Coronary artery (tissue), 2 donors: ENCODE measurements around the gene CMAS.
"Not testable (repeated sequence)": the region's sequence is repeated elsewhere in the genome, so short reads cannot be mapped to it uniquely, and the experiment has no call there.

ENCODE experiments used
- DNase-seq: peaks from one replicate; pipeline ENCODE4 v3.0.0-alpha.2; 2017; ENCODE audit warnings: low spot score
- H3K27ac ChIP-seq, 2 donors: fragments of 200-600 bp; sonication (generic); one replicate each; pipeline ENCODE4 v1.5.1; 2016 to 2019
- H3K4me3 ChIP-seq: fragments of 200-600 bp; sonication (generic); 2 replicates; pipeline ENCODE4 v1.5.1; 2016; ENCODE audit warnings: mild to moderate bottlenecking, moderate library complexity
- CTCF ChIP-seq: fragments of 200-600 bp; sonication (generic); IDR thresholded peaks from one replicate; pipeline ENCODE4 v1.5.1; 2019; ENCODE audit warnings: antibody characterized with exemption

The CMAS gene

GRCh38 chr12:22084852-22085251 is 38.8 kb downstream of the CMAS start:
- DNase-seq = no peak
- no peak overlapping the region for H3K4me3 ChIP-seq
- no peak for TF ChIP-seq CTCF
- no peak overlapping the region for H3K27ac ChIP-seq

DNA sequence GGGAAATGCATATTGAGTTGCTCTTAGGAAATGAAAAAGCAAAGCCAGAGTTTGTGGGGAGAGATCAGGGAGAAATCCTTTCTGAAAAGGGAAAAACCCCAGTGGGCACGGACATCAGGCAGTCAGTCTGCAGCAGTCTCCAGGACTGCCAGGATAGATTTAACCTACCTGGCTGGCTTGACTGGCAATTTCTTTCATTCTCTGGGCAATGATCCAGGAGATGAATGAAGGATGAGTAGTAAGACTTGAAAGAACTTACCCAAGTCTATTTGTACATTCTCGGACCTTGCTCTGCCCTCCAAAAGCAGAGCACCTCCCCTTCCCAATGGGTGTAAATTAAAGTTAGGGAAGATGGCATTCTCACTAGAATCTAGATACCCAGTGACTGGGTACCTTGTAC is 42.9 kb downstream of the CMAS start:
- Histone ChIP-seq H3K4me3 (no peak overlapping the region), H3K27ac (no peak overlapping the region)
- no peak for TF ChIP-seq CTCF
- DNase-seq = no peak

GRCh38 chr12:22089486-22089885 is 43.5 kb downstream of the CMAS start:
- no peak overlapping the region for H3K4me3 ChIP-seq
- no peak for DNase-seq
- no peak for TF ChIP-seq CTCF

GRCh38 chr12:22099062-22099461 is 53.0 kb downstream of the CMAS start:
- not testable (repeated sequence) for DNase-seq, H3K27ac ChIP-seq, H3K4me3 ChIP-seq

More at GRCh38 chr12:22089486-22089885, 43.5 kb downstream of the CMAS start:
- H3K27ac ChIP-seq = no peak overlapping the region

GRCh38 chr12:22100958-22101748 is 55.1 kb downstream of the CMAS start:
- H3K27ac ChIP-seq = no peak overlapping the region
- no peak overlapping the region for H3K4me3 ChIP-seq
- TF ChIP-seq CTCF = no peak

GRCh38 chr12:22101749-22102243 is 55.8 kb downstream of the CMAS start:
- no peak overlapping the region for H3K4me3 ChIP-seq
- DNase-seq = no peak
- TF ChIP-seq CTCF = no peak
- no peak overlapping the region for H3K27ac ChIP-seq

More at GRCh38 chr12:22100958-22101748, 55.1 kb downstream of the CMAS start:
- DNase-seq = no peak

DNA sequence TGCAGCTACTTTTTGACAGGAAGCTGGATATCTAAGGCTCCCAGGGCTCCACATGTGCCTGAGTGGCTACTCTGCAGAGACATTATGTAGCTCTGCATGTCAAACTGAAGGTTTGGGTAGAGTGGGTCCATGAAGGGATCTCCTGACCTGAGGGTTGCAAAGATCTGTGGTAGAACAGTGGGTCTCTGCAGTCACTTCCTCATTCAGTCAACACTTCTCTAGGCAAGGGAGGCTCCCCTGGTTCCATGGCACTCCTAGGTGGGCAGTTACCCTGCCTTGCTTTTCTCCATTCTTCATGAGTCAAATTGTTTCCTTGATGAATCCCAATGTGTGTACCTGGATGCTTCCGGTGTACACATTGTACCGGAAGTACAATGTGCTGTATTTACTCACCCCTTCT is 57.4 kb downstream of the CMAS start:
- TF ChIP-seq CTCF = no peak
- no peak overlapping the region for H3K4me3 ChIP-seq
- no peak overlapping the region for H3K27ac ChIP-seq
- DNase-seq = no peak
